ENCODE results near the gene AP2A1.

Gene AP2A1

DNA sequence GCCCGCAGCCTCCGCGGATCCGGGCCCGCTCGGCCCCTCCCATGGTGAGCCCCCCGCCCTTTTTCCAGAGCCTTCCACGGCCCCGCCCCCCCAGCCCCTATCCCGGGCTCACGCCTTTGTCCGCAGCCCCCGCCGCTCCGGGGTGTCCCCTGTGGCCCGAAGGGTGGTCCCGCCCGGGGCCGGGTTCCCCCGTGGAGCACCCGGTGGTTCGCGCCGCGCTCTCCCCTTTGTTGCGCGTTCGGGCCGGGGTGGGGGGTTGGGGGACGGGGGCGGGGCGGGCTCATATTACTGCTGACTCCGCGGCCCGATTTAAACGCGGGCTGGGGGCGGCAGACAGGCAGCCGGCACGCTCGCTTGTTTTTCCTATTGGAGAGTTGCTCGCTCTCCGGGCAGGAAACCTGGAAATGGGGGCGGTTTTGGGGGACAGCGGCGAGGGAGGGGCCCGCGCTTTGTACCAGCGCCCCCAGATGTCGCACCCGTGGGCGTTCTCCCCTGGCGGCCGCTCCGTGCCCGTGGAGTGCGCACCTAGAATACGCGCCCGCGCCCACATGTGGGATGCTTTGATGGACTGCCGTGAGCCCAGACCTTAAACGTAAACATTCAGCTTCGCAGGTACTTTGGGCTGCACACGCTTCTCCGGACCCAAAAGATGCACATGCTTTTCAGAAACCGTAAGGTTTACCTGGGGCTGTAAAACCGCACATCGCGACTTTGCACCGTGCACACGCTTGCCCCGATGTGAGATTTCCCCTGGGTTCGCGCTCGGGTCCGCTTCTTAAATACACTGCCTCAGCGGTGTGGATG, 84.9 kb downstream of the AP2A1 start:
- Histone ChIP-seq H3K4me3 (IDR thresholded peaks at IDR 0.05; ENCODE audit: insufficient read depth, low read depth, low read length) (no peak overlapping the region), H3K9ac (peak overlapping the region; percentile 94; the same call in 1 of the 2 replicates), H3K4me1 (ENCODE audit: low read depth, poor library complexity, severe bottlenecking) (peaks cover 45% of the 10 kb centered on the region), H3K27me3 (ENCODE audit: insufficient read depth, low read depth) (no peaks in the 10 kb centered on the region), H3K36me3 (ENCODE audit: insufficient read depth) (no peaks in the 10 kb centered on the region), H3K27ac (no peak overlapping the region), H3K79me2 (ENCODE audit: insufficient read depth, low read depth) (peaks cover 35% of the 10 kb centered on the region), H4K20me1 (ENCODE audit: insufficient read depth) (no peaks in the 10 kb centered on the region), H3K4me2 (peak overlapping the region; percentile 44; the same call in 1 of the 2 replicates), H2AFZ (ENCODE audit: low read depth) (no peak overlapping the region)
- TF ChIP-seq, protein P1, sequence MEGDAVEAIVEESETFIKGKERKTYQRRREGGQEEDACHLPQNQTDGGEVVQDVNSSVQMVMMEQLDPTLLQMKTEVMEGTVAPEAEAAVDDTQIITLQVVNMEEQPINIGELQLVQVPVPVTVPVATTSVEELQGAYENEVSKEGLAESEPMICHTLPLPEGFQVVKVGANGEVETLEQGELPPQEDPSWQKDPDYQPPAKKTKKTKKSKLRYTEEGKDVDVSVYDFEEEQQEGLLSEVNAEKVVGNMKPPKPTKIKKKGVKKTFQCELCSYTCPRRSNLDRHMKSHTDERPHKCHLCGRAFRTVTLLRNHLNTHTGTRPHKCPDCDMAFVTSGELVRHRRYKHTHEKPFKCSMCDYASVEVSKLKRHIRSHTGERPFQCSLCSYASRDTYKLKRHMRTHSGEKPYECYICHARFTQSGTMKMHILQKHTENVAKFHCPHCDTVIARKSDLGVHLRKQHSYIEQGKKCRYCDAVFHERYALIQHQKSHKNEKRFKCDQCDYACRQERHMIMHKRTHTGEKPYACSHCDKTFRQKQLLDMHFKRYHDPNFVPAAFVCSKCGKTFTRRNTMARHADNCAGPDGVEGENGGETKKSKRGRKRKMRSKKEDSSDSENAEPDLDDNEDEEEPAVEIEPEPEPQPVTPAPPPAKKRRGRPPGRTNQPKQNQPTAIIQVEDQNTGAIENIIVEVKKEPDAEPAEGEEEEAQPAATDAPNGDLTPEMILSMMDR (conservative IDR thresholded peaks at IDR 0.05; ENCODE audit: low read depth, low read length) = no peak

- no peaks in the 10 kb centered on the region for H3K27me3 ChIP-seq (ENCODE audit: insufficient read depth, low read depth)
- peak overlapping the region; percentile 44; the same call in 1 of the 2 replicates for H3K4me2 ChIP-seq
- no peak overlapping the region for H3K4me3 ChIP-seq (IDR thresholded peaks at IDR 0.05; ENCODE audit: insufficient read depth, low read depth, low read length)
- peaks cover 37% of the 10 kb centered on the region for H3K4me1 ChIP-seq (ENCODE audit: low read depth, poor library complexity, severe bottlenecking)
- no peak overlapping the region for H3K27ac ChIP-seq
- no peaks in the 10 kb centered on the region for H4K20me1 ChIP-seq (ENCODE audit: insufficient read depth)
- no peaks in the 10 kb centered on the region for H3K36me3 ChIP-seq (ENCODE audit: insufficient read depth)
- H2AFZ ChIP-seq (ENCODE audit: low read depth) = no peak overlapping the region
- TF ChIP-seq, protein P1 (conservative IDR thresholded peaks at IDR 0.05; ENCODE audit: low read depth, low read length) = no peak
- peaks cover 35% of the 10 kb centered on the region for H3K79me2 ChIP-seq (ENCODE audit: insufficient read depth, low read depth)
- H3K9ac ChIP-seq = no peak overlapping the region
Measured at GRCh38 chr19:49852631-49853126, 85.9 kb downstream of the AP2A1 start.

DNA sequence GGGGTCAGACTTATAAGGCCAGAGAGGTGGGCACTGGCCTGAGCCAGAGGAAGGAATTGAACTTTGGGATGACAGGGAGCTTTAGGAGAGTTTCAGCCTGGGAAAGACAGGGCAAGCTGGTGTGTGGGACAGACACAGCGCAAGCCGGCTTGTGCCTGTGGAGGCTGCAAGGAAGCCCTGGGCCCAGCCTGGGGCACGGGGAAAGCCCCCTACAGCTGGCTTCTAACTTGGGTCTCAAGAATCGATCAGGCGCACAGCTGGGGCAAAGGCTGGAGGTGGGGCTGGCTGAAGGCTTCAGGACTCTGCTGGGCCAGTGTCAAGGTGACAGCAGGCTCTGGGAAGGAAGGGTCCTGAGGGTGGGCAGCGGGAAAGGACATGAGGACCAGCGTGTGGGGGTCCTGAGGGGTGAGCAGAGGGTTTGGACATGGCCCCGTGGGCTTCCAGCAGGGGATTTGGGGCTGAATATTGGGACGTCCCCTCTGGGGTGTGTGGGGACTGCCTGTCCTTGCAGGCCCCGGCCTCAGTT, 87.1 kb downstream of the AP2A1 start:
- Histone ChIP-seq H4K20me1 (ENCODE audit: insufficient read depth) (no peaks in the 10 kb centered on the region), H3K79me2 (ENCODE audit: insufficient read depth, low read depth) (peaks cover 35% of the 10 kb centered on the region), H3K4me1 (ENCODE audit: low read depth, poor library complexity, severe bottlenecking) (peaks cover 25% of the 10 kb centered on the region), H3K36me3 (ENCODE audit: insufficient read depth) (no peaks in the 10 kb centered on the region), H3K4me2 (no peak overlapping the region), H2AFZ (ENCODE audit: low read depth) (no peak overlapping the region), H3K9ac (no peak overlapping the region), H3K27ac (no peak overlapping the region), H3K4me3 (IDR thresholded peaks at IDR 0.05; ENCODE audit: insufficient read depth, low read depth, low read length) (no peak overlapping the region), H3K27me3 (ENCODE audit: insufficient read depth, low read depth) (no peaks in the 10 kb centered on the region)
- TF ChIP-seq, protein P1 (conservative IDR thresholded peaks at IDR 0.05; ENCODE audit: low read depth, low read length) = no peak

DNA sequence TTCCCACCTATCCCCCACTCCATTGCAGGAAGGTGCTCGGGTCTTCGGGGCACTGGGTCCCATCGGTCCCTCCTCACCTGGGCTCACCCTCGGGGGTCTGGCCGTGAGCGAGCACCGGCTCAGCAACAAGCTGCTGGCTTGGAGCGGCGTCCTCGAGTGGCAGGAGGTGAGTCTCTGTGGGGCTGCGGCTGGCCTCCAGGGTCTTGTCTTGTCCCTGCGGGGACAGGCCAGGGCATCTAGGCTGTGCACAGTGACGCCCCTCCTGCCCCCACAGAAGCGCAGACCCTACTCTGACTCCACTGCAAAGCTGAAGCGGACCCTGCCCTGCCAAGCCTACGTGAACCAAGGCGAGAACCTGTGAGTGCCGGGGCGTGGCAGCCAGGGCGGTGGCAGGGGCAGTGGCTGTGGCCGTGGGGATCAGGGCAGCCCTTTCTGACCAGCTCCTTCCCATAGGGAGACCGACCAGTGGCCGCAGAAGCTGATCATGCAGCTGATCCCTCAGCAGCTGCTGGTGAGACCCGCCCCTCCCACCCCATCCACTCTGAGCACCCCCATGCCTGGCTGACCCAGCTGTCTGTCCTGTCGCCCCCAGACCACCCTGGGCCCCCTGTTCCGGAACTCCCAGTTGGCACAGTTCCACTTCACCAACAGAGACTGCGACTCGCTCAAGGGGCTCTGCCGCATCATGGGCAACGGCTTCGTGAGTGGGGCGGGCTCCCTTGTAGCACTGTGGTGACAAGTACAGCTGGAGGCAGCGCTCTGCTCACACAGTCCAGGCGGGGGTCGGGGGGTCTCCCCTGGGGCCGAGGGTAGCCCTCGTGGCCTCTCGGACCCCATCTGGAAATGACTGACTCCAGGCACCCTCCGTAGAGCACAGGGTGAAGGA, 87.8 kb downstream of the AP2A1 start:
- Histone ChIP-seq H3K4me2 (no peak overlapping the region), H3K9ac (no peak overlapping the region), H3K4me3 (IDR thresholded peaks at IDR 0.05; ENCODE audit: insufficient read depth, low read depth, low read length) (no peak overlapping the region), H3K36me3 (ENCODE audit: insufficient read depth) (no peaks in the 10 kb centered on the region), H3K27ac (no peak overlapping the region), H3K79me2 (ENCODE audit: insufficient read depth, low read depth) (peaks cover 35% of the 10 kb centered on the region), H4K20me1 (ENCODE audit: insufficient read depth) (no peaks in the 10 kb centered on the region), H2AFZ (ENCODE audit: low read depth) (no peak overlapping the region), H3K4me1 (ENCODE audit: low read depth, poor library complexity, severe bottlenecking) (peaks cover 18% of the 10 kb centered on the region), H3K27me3 (ENCODE audit: insufficient read depth, low read depth) (no peaks in the 10 kb centered on the region)
- TF ChIP-seq, protein P1 (conservative IDR thresholded peaks at IDR 0.05; ENCODE audit: low read depth, low read length) = no peak

Data from KMS-11 (cell line).